Measurements from ENCODE around the gene HEXD. TPM values are rescaled to one million over a fixed set of nuclear protein-coding genes. Genes with fewer than 3 reads are reported as not detected.

Gene HEXD
- total and polyA plus RNA-seq, 2 donors: 13.8 to 40.5 TPM

GRCh38 chr17:82489851-82490511 is 71.8 kb downstream of the HEXD start:
- Histone ChIP-seq H3K4me3 (ENCODE audit: low read depth, low read length) (no peak overlapping the region), H3K36me3 (ENCODE audit: insufficient read depth) (no peaks in the 10 kb centered on the region), H3K27ac (ENCODE audit: low read depth) (no peak overlapping the region), H3K4me1 (ENCODE audit: insufficient read depth) (peaks cover 1% of the 10 kb centered on the region)
- DNase-seq (ENCODE audit: extremely low spot score): no peak
- 89% methylated on average over 21 of the region's 21 CpGs for WGBS

DNA sequence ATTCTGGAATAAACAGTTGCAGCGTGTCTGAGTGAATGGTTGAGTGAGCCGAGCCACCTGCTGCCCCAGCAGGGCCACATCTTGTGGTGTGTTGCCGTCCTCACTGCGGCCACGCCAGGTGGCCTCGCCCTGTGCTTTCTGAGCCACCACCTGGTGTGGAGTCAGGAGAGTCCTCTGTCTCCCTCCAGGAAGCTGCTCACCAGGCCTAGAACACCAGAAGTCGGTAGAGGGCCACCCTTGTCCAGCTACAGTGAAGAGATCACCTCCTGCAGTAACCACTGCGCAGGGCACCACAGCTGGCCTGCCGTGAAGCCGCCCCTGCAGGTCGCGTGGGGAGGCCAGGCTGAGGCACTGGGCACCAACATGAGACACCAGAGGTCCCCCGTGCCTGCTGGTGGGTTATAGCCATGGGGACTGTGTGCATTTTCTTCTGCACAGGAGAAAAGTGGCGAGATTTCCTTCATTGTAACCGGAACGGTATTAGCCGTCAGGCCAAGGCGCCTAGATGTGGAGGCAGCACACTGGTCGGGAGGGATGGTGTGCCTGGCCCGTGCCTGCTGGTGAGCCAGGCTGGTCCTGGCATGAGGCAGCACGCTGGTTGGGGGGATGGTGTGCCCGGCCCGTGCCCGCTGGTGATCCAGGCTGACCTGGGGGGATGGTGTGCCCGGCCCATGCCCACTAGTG is 72.5 kb downstream of the HEXD start:
- 83% methylated on average over 25 of the region's 25 CpGs for WGBS
- no peak overlapping the region for H3K4me3 ChIP-seq (ENCODE audit: low read depth, low read length)
- peaks cover 1% of the 10 kb centered on the region for H3K4me1 ChIP-seq (ENCODE audit: insufficient read depth)
- no peak overlapping the region for H3K27ac ChIP-seq (ENCODE audit: low read depth)
- DNase-seq (ENCODE audit: extremely low spot score): no peak
- H3K36me3 ChIP-seq (ENCODE audit: insufficient read depth): no peaks in the 10 kb centered on the region

DNA sequence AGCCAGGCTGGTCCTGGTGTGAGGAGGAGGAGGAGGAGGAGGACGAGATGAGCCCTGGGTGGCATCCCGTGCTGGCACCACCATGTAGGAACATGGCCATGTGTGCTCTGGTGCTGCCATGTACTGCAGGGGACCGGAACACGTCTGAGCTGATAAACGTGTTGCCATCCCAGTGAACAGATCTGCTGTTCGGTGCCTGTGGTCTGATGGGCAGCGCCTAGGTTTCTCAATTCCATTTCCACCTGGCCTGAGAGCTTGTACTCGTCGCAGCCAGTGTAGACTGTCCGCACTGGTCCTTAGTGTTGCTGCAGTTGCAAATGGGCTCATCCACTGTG is 73.0 kb downstream of the HEXD start:
- 92% methylated on average over 10 of the region's 10 CpGs for WGBS

GRCh38 chr17:82491533-82491932 is 73.4 kb downstream of the HEXD start:
- Histone ChIP-seq H3K4me1 (ENCODE audit: insufficient read depth) (peaks cover 1% of the 10 kb centered on the region), H3K27ac (ENCODE audit: low read depth) (no peak overlapping the region), H3K36me3 (ENCODE audit: insufficient read depth) (no peaks in the 10 kb centered on the region), H3K4me3 (ENCODE audit: low read depth, low read length) (no peak overlapping the region)
- WGBS: 90% methylated on average over 15 of the region's 15 CpGs
- DNase-seq (ENCODE audit: extremely low spot score): no peak

More for the DNA sequence above, 73.0 kb downstream of the HEXD start:
- Histone ChIP-seq H3K4me3 (ENCODE audit: low read depth, low read length) (no peak overlapping the region), H3K4me1 (ENCODE audit: insufficient read depth) (peaks cover 1% of the 10 kb centered on the region), H3K27ac (ENCODE audit: low read depth) (no peak overlapping the region), H3K36me3 (ENCODE audit: insufficient read depth) (no peaks in the 10 kb centered on the region)
- no peak for DNase-seq (ENCODE audit: extremely low spot score)

Small RNAs within 50 kb of the gene (small RNA-seq; reads per million reads assigned to genes)
- gene RF00019: not detected

Other genes with a start within 250 kb of the HEXD start
- gene CCDC57, start 205.5 kb upstream of the HEXD start, total RNA-seq: 25.9 TPM
- gene CCDC57, start 205.5 kb upstream of the HEXD start, polyA plus RNA-seq: 23.7 TPM
- 29.9 TPM for gene SLC16A3, start 189.3 kb upstream of the HEXD start, total RNA-seq
- gene SLC16A3, start 189.3 kb upstream of the HEXD start, polyA plus RNA-seq: 65.5 TPM
- gene CSNK1D, start 144.6 kb upstream of the HEXD start, total RNA-seq: 41.7 TPM
- 122 TPM for gene CSNK1D, start 144.6 kb upstream of the HEXD start, polyA plus RNA-seq
- 0.69 TPM for gene CD7, start 100.7 kb upstream of the HEXD start, total RNA-seq
- 3.7 TPM for gene CD7, start 100.7 kb upstream of the HEXD start, polyA plus RNA-seq
- gene SECTM1, start 84.6 kb upstream of the HEXD start, total RNA-seq: 15.9 TPM
- 19.2 TPM for gene SECTM1, start 84.6 kb upstream of the HEXD start, polyA plus RNA-seq
- not detected for gene TEX19, start 59.1 kb upstream of the HEXD start, total RNA-seq
- gene TEX19, start 59.1 kb upstream of the HEXD start, polyA plus RNA-seq: not detected
- not detected for gene UTS2R, start 46.6 kb upstream of the HEXD start, total RNA-seq
- not detected for gene UTS2R, start 46.6 kb upstream of the HEXD start, polyA plus RNA-seq
- gene OGFOD3, start 239 bp downstream of the HEXD start, total RNA-seq: 10.0 TPM
- gene OGFOD3, start 239 bp downstream of the HEXD start, polyA plus RNA-seq: 31.5 TPM
- 27.2 TPM for gene CYBC1, start 32.4 kb downstream of the HEXD start, total RNA-seq
- gene CYBC1, start 32.4 kb downstream of the HEXD start, polyA plus RNA-seq: 85.3 TPM
- gene NARF, start 40.4 kb downstream of the HEXD start, total RNA-seq: 32.4 TPM
- gene NARF, start 40.4 kb downstream of the HEXD start, polyA plus RNA-seq: 64.2 TPM
- gene FOXK2, start 101.4 kb downstream of the HEXD start, total RNA-seq: 19.9 TPM
- gene FOXK2, start 101.4 kb downstream of the HEXD start, polyA plus RNA-seq: 24.0 TPM
- 60.3 TPM for gene WDR45B, start 230.1 kb downstream of the HEXD start, total RNA-seq
- 73.7 TPM for gene WDR45B, start 230.1 kb downstream of the HEXD start, polyA plus RNA-seq

All from urinary bladder (tissue), 4 donors.